Forelimb muscle (tissue), 1 donor: ENCODE data around the gene ZNHIT2. TPM values are rescaled to one million over a fixed set of nuclear protein-coding genes. Genes with fewer than 3 reads are reported as not detected.
"Not testable (repeated sequence)": the region's sequence is repeated elsewhere in the genome, so short reads cannot be mapped to it uniquely, and the experiment has no call there.

Source experiments
- DNase-seq: peaks from one replicate; pipeline ENCODE4 v3.0.0-alpha.2; 2013; ENCODE audit warnings: low read depth
- polyA plus RNA-seq: library from polyadenylated mRNA; unstranded; fragments of 120-200 nt; gene quantifications from one replicate; pipeline ENCODE4 v1.2.1, GENCODE V29; 2013; ENCODE audit not compliant: insufficient read length

Gene ZNHIT2
- 4.3 TPM for polyA plus RNA-seq

- peak; percentile 98 for DNase-seq
Measured at GRCh38 chr11:65117206-65118096, at the start of gene ZNHIT2. Gene ZNHIT2 (minus strand): TSS chr11:65117701. CDS start chr11:65117653, 48 bp downstream.

GRCh38 chr11:65166893-65167292 lies 49.4 kb upstream of the ZNHIT2 start:
- no peak for DNase-seq

- DNase-seq = no peak
Measured at GRCh38 chr11:65165410-65166317, 48.2 kb upstream of the ZNHIT2 start.

- DNase-seq = no peak
Measured at GRCh38 chr11:65163684-65164083, 46.2 kb upstream of the ZNHIT2 start.

GRCh38 chr11:65160643-65161042 lies 43.1 kb upstream of the ZNHIT2 start:
- no peak for DNase-seq

- no peak for DNase-seq
Measured at GRCh38 chr11:65159012-65159411, 41.5 kb upstream of the ZNHIT2 start.

GRCh38 chr11:65157336-65157735 lies 39.8 kb upstream of the ZNHIT2 start:
- no peak for DNase-seq

- no peak for DNase-seq
Measured at GRCh38 chr11:65156926-65157325, 39.4 kb upstream of the ZNHIT2 start.

- no peak for DNase-seq
Measured at GRCh38 chr11:65156256-65156655, 38.8 kb upstream of the ZNHIT2 start.

GRCh38 chr11:65152122-65152521 lies 34.6 kb upstream of the ZNHIT2 start:
- DNase-seq = no peak

GRCh38 chr11:65151331-65151899 lies 33.9 kb upstream of the ZNHIT2 start:
- no peak for DNase-seq

GRCh38 chr11:65150509-65151299 lies 33.2 kb upstream of the ZNHIT2 start:
- no peak for DNase-seq

- not testable (repeated sequence) for DNase-seq
Measured at GRCh38 chr11:65150131-65150508, 32.6 kb upstream of the ZNHIT2 start.

GRCh38 chr11:65148657-65149056 lies 31.2 kb upstream of the ZNHIT2 start:
- no peak for DNase-seq

- no peak for DNase-seq
Measured at GRCh38 chr11:65147352-65148075, 30.0 kb upstream of the ZNHIT2 start.

- DNase-seq = no peak
Measured at GRCh38 chr11:65141896-65142494, 24.5 kb upstream of the ZNHIT2 start.

- no peak for DNase-seq
Measured at GRCh38 chr11:65136515-65137096, 19.1 kb upstream of the ZNHIT2 start.

GRCh38 chr11:65135633-65136145 lies 18.2 kb upstream of the ZNHIT2 start:
- no peak for DNase-seq

GRCh38 chr11:65134952-65135632 lies 17.6 kb upstream of the ZNHIT2 start:
- DNase-seq = peak; percentile 86
